Body of pancreas (tissue), 4 donors: Measurements from ENCODE around the gene TTC39C.

ENCODE experiments used
- CTCF ChIP-seq, 7 experiments: fragments of 450-650 bp in 4 of 7; fragments of 200-600 bp in 3 of 7; sonication (generic) in 3 of 7; IDR thresholded peaks; one replicate each; pipeline ENCODE4 v1.5.1; 2016 to 2019; ENCODE audit warnings: antibody characterized with exemption in 7 of 7
- POLR2A ChIP-seq, 3 donors: fragments of 450-650 bp; IDR thresholded peaks; one replicate each; pipeline ENCODE4 v1.6.1; 2016; ENCODE audit warnings: antibody characterized with exemption in 3 of 3, mild to moderate bottlenecking in 2 of 3

GRCh38 chr18:24153397-24153796, 138.8 kb downstream of the TTC39C start:
- TF ChIP-seq CTCF (IDR thresholded peaks at IDR 0.05) (no peak), POLR2A (IDR thresholded peaks at IDR 0.05) (no peak)
